ENCODE measurements around the gene RAD51C.
"Not testable (repeated sequence)": the region's sequence is repeated elsewhere in the genome, so short reads cannot be mapped to it uniquely, and the experiment has no call there.

The RAD51C gene

GRCh38 chr17:58747674-58748073 is 55.3 kb downstream of the RAD51C start:
- no peak for DNase-seq

- not testable (repeated sequence) for DNase-seq
Observed at GRCh38 chr17:58749627-58750026, 57.2 kb downstream of the RAD51C start.

- no peak for DNase-seq
Observed at GRCh38 chr17:58753026-58753425, 60.6 kb downstream of the RAD51C start.

- DNase-seq = no peak
Observed at GRCh38 chr17:58755269-58755576, 62.8 kb downstream of the RAD51C start.

- DNase-seq = peak; percentile 75
Observed at GRCh38 chr17:58755577-58756245, 63.3 kb downstream of the RAD51C start, which contains the start of gene PPM1E. PPM1E (plus strand) TSS chr17:58755854.

GRCh38 chr17:58756246-58757161 is 64.1 kb downstream of the RAD51C start:
- DNase-seq = peak; percentile 18

GRCh38 chr17:58757162-58757613 is 64.8 kb downstream of the RAD51C start:
- DNase-seq = no peak

- no peak for DNase-seq
Observed at GRCh38 chr17:58758890-58759289, 66.5 kb downstream of the RAD51C start.

GRCh38 chr17:58759522-58759921 is 67.1 kb downstream of the RAD51C start:
- DNase-seq = no peak

GRCh38 chr17:58760248-58760647 is 67.8 kb downstream of the RAD51C start:
- no peak for DNase-seq

GRCh38 chr17:58763263-58763662 is 70.9 kb downstream of the RAD51C start:
- no peak for DNase-seq

GRCh38 chr17:58764373-58764772 is 72.0 kb downstream of the RAD51C start:
- DNase-seq = no peak

- DNase-seq = not testable (repeated sequence)
Observed at GRCh38 chr17:58778482-58778881, 86.1 kb downstream of the RAD51C start.

- no peak for DNase-seq
Observed at GRCh38 chr17:58779446-58779845, 87.0 kb downstream of the RAD51C start.

- DNase-seq = peak; percentile 21
Observed at GRCh38 chr17:58783380-58783779, 91.0 kb downstream of the RAD51C start.

- no peak for DNase-seq
Observed at GRCh38 chr17:58785097-58785496, 92.7 kb downstream of the RAD51C start.
